Heart right ventricle (tissue), 16 donors: ENCODE data around the gene NPHP4. TPM values are rescaled to one million over a fixed set of nuclear protein-coding genes. Genes with fewer than 3 reads are reported as not detected.
A peak's percentile ranks its signal among the peaks of the same experiment; 100 is the strongest.

ENCODE experiments used
- ATAC-seq, 8 donors: fragments of 200-7000 bp; cut with Tn5 transposase; one replicate each; pipeline ENCODE4 v1.9.1; 2020; ENCODE audit warnings: mild to moderate bottlenecking in 8 of 8, moderate library complexity in 8 of 8, moderate number of reproducible peaks in 1 of 8
- DNase-seq, 2 donors: peaks; one replicate each; pipeline ENCODE4 v3.0.0-alpha.2; 2020
- H3K27ac ChIP-seq, 10 donors: fragments of 200-600 bp; sonication (generic) in 2 of 10; one replicate each; pipeline versions ENCODE4 v1.5.0 to v1.8.0; 2020 to 2022; ENCODE audit warnings: mild to moderate bottlenecking in 3 of 10
- H3K27me3 ChIP-seq, 7 donors: fragments of 200-600 bp; one replicate each; pipeline ENCODE4 v1.8.0; 2021 to 2022; ENCODE audit warnings: mild to moderate bottlenecking in 2 of 7
- H3K36me3 ChIP-seq, 9 donors: fragments of 200-600 bp; sonication (generic) in 1 of 9; one replicate each; pipeline versions ENCODE4 v1.5.0 to v1.8.0; 2020 to 2022; ENCODE audit warnings: mild to moderate bottlenecking in 2 of 9
- H3K4me1 ChIP-seq, 9 donors: fragments of 200-600 bp; sonication (generic) in 1 of 9; one replicate each; pipeline versions ENCODE4 v1.5.0 to v1.8.0; 2020 to 2022; ENCODE audit warnings: mild to moderate bottlenecking in 4 of 9
- H3K4me3 ChIP-seq, 10 donors: fragments of 200-600 bp; sonication (generic) in 2 of 10; one replicate each; pipeline versions ENCODE4 v1.5.0 to v1.8.0; 2020 to 2022; ENCODE audit warnings: mild to moderate bottlenecking in 7 of 10, moderate library complexity in 2 of 10
- H3K9me3 ChIP-seq, 11 donors: fragments of 200-600 bp in 10 of 11; sonication (generic) in 2 of 11; one replicate each; pipeline versions ENCODE4 v1.5.0 to v1.8.0; 2013 to 2022; ENCODE audit warnings: mild to moderate bottlenecking in 2 of 11, control low read depth in 1 of 11, moderate library complexity in 1 of 11
- WGBS, 2 donors: extraction: QIAGEN DNeasy Blood & Tissue Kit; methylation state at CpG; one replicate each; pipeline ENCODE4 v1.1.7; 2013; ENCODE audit warnings: inconsistent platforms in 1 of 2; 5-methylcytosine and 5-hydroxymethylcytosine counted together
- intact Hi-C, 10 donors: fragments of 100-400 bp; cut with DNase I; formaldehyde crosslinking; loops; one replicate each; pipeline versions ENCODE4 v1.11.1 to v1.14.2; 2022
- polyA plus RNA-seq, 2 donors: library from polyadenylated mRNA; stranded (reverse); fragments of 200-250 nt; gene quantifications; one replicate each; pipeline ENCODE4 v1.2.3, GENCODE V29; 2013
- total RNA-seq, 10 donors: library from RNA; stranded (reverse); fragmentation: NEBNext Ultra II Directional in 3 of 10; extraction: Animal tissue kit (Norgen Biotek cat#: 25700) in 3 of 10; gene quantifications; one replicate each; pipeline versions ENCODE4 v1.2.1 to v1.2.4, GENCODE V29; 2021 to 2023
- TF ChIP-seq, protein P1 (sequence below), 9 donors: fragments of 200-600 bp; sonication (generic) in 2 of 9; IDR thresholded peaks; one replicate each; pipeline versions ENCODE4 v1.5.0 to v1.8.0; 2021 to 2022; ENCODE audit warnings: antibody characterized with exemption in 9 of 9, mild to moderate bottlenecking in 5 of 9, moderate library complexity in 1 of 9
- donor health status: Arrhythmogenic right ventricular cardiomyopathy.
- donor health status: ischemic (EF 13 %, LVEDD 7.1; RV severe dilation, severe dysfunction).
- donor health status: healthy with polysubstance abuse.
- donor health status: DM: no; HTN: yes; CAD: no.
- donor health status: DM: no; HTN: no; CAD: no.
- donor health status: ischemic (EF 25% LVEDD 6.9; RV normal size, moderate dysfunction).
- donor health status: ischemic (EF 25% LVEDD 5.7; RV mildly dilated, moderate dysfunction).
- donor health status: healthy.
- donor health status: DM: yes; HTN: yes; CAD: no.
- donor health status: Ischemic cardiomyopathy.
- donor health status: ischemic (EF 35%, LVEDD 5.7; RV mildly dilated, moderate dysfunction).
- donor health status: nonischemic (EF 11% LVEDD 7.7; RV severe dilation, severe dysfunction).
- donor health status: DM: yes; HTN: yes; CAD: no.
- donor health status: PGD.
- donor health status: ischemic (EF 29% LVEDD 5.4; RV normal size, mild dysfunction).
- donor health status: nonischemic (EF 23%, LVEDD 6.1; RV moderate dilation, normal function).

The NPHP4 gene
- total and polyA plus RNA-seq, 12 donors, result 2.4 to 5.7 (median 3.3) TPM

DNA sequence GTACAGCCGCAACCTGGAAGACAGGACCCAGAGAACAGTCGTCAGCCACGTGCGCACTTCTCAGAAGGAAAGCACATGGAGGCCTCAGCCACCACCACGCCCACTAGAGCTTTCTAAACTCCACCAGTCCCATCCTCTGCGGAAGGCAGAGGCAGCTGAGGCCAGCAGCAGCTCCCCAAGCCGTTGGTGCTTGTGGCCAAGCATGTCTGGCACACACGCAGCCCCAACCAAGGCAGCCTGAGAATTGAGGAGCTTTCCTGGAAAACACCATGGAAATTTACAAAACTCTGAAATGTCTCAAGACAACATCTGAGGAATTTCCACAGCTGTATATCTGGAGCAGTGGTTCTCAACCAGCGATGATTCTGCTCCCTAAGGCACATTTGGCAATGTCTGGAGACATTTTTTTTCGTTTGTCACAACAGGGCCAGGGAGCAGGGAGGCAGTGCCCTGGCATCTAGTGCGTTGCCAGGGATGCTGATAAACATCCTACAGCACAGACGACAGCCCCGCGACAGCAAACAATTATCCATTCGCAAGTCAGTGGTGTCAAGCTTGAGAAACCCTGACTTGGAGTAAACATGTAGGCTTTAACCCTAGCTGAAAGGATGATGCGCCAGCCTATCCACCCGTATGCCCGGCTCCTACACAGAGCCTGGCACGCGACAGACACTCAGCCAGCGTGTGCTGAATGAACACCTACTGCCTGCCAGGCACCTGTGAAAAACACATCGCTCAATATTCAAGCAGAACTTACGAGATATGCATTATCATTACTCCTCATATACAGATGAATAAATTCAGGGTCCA is 24.7 kb downstream of the NPHP4 start:
- 86 to 90% methylated on average over 23 of the region's 23 CpGs for WGBS, 2 donors

DNA sequence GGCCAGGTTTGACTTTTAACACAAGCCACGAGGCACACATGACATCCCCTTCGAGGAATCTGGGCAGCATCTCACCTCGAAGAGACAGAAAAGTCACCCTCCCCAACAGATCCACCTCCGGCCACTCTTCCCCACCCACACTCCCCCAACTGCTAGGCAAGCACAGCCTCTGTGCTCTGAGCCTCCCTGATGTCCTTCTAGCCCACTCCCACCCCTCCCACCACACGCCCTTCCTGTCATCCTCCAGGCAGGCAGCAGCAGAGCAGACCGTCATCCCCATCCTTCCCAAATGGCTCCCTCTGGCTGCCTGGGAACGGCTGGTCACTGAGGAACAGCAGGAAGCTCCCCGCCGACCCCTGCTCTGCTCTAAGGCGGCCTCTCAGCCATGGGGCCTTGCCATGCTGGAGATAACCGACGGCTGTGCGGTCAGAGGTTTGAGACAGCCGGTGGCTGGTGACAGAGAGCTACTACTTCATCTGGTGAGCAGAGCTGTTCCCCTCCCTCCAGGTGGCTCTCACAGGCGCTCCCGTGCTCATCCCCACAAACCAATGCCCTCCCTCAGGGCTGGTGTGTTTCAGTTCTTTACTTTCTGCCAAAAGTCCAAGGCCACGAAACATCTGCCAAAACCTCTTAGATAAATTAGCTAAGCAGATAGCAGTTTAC is 25.6 kb downstream of the NPHP4 start:
- no peaks in the 10 kb centered on the region for H3K27me3 ChIP-seq
- WGBS, 2 donors, result 73 to 78% methylated on average over 17 of the region's 17 CpGs
- intact Hi-C loops, result no loop called here
- peaks cover 0 to 9% (median 0%) of the 10 kb centered on the region in 9 donors for H3K4me1 ChIP-seq
- DNase-seq (no peak), ATAC-seq (peak in 4 of 8 donors; percentile 9 to 36 (median 15))
- H3K36me3 ChIP-seq, result peaks cover 0 to 55% (median 0%) of the 10 kb centered on the region in 9 donors
- H3K4me3 ChIP-seq, result no peak overlapping the region
- TF ChIP-seq, protein P1, sequence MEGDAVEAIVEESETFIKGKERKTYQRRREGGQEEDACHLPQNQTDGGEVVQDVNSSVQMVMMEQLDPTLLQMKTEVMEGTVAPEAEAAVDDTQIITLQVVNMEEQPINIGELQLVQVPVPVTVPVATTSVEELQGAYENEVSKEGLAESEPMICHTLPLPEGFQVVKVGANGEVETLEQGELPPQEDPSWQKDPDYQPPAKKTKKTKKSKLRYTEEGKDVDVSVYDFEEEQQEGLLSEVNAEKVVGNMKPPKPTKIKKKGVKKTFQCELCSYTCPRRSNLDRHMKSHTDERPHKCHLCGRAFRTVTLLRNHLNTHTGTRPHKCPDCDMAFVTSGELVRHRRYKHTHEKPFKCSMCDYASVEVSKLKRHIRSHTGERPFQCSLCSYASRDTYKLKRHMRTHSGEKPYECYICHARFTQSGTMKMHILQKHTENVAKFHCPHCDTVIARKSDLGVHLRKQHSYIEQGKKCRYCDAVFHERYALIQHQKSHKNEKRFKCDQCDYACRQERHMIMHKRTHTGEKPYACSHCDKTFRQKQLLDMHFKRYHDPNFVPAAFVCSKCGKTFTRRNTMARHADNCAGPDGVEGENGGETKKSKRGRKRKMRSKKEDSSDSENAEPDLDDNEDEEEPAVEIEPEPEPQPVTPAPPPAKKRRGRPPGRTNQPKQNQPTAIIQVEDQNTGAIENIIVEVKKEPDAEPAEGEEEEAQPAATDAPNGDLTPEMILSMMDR (IDR thresholded peaks at IDR 0.05), result no peak
- peak overlapping the region in 1 of 10 donors; percentile 20 for H3K27ac ChIP-seq
- no peaks in the 10 kb centered on the region for H3K9me3 ChIP-seq

More for the DNA sequence above, 24.7 kb downstream of the NPHP4 start:
- Histone ChIP-seq H3K36me3 (peaks cover 0 to 49% (median 0%) of the 10 kb centered on the region in 9 donors), H3K4me1 (peaks cover 0 to 9% (median 0%) of the 10 kb centered on the region in 9 donors), H3K27me3 (no peaks in the 10 kb centered on the region), H3K27ac (no peak overlapping the region), H3K4me3 (no peak overlapping the region), H3K9me3 (no peaks in the 10 kb centered on the region)
- DNase-seq, result peak in 1 of 2 donors; percentile 53
- TF ChIP-seq, protein P1 (IDR thresholded peaks at IDR 0.05), result no peak
- intact Hi-C loops, result no loop called here
- ATAC-seq, result peak in 7 of 8 donors; percentile 39 to 85 (median 62)

DNA sequence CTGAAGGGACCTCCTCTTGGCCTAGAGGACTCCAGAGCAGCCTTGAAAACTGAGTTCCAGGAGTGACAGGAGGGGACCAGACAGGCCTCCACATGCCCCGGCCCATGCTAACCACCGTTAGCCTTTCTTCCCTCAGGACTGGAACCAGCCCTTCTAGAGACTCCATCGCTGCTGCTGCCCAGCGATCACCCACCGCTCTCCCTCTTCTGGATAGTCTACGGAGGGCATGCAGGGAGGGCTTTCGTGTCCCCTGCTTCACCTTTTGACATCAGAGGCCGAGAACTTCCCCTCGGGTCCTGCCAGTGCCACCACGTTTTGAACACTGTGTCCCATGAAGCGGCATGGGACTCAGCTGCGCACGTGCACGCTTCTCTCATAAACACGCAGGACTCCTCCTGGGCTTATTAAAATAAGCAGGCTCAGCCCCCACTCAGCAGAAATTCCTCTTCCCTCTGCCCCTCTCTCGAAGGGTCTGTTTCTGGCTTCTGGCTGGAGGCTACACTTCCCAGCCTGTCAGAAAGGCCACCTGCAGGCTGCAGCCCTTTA is 26.6 kb downstream of the NPHP4 start:
- Histone ChIP-seq H3K4me3 (no peak overlapping the region), H3K27ac (no peak overlapping the region), H3K9me3 (no peaks in the 10 kb centered on the region), H3K36me3 (peaks cover 0 to 62% (median 0%) of the 10 kb centered on the region in 9 donors), H3K27me3 (no peaks in the 10 kb centered on the region), H3K4me1 (peaks cover 0 to 9% (median 0%) of the 10 kb centered on the region in 9 donors)
- TF ChIP-seq, protein P1 (IDR thresholded peaks at IDR 0.05), result no peak
- DNase-seq (no peak), ATAC-seq (no peak)
- intact Hi-C loops, result no loop called here
- 92 to 95% methylated on average over 16 of the region's 16 CpGs for WGBS, 2 donors
